Motor neuron (in vitro differentiated cells): Measurements from ENCODE around the gene SERTAD2. TPM values are rescaled to one million over a fixed set of nuclear protein-coding genes. Genes with fewer than 3 reads are reported as not detected.

Source experiments
- ATAC-seq, 8 experiments: fragments of 200-7000 bp; cut with Tn5 transposase; replicated peaks in 6 of 8; 2 replicates each; pipeline ENCODE4 v1.8.0; 2021; ENCODE audit warnings: mild to moderate bottlenecking in 8 of 8, moderate library complexity in 8 of 8
- H3K27ac ChIP-seq, 2 donors: fragments of 250-450 bp; sonication (Bioruptor Pico); 2 replicates each; pipeline ENCODE4 v1.9.0; 2021; ENCODE audit warnings: antibody characterized with exemption in 2 of 2, mild to moderate bottlenecking in 2 of 2, moderate library complexity in 1 of 2
- H3K4me1 ChIP-seq, 2 donors: fragments of 250-450 bp; sonication (Bioruptor Pico); replicated peaks in 1 of 2; 2 replicates each; pipeline ENCODE4 v1.6.1; 2021; ENCODE audit warnings: antibody characterized with exemption in 2 of 2, mild to moderate bottlenecking in 2 of 2, moderate library complexity in 1 of 2
- H3K4me3 ChIP-seq, 5 donors: fragments of 250-450 bp; sonication (Bioruptor Pico); 2 replicates each; pipeline ENCODE4 v1.9.0; 2021; ENCODE audit warnings: antibody characterized with exemption in 5 of 5, mild to moderate bottlenecking in 5 of 5, moderate library complexity in 4 of 5
- WGBS, 10 experiments: fragments of 450-650 bp; shearing (Covaris generic); methylation state at CpG; one replicate each; pipeline ENCODE4 v1.0.0; 2022; 5-methylcytosine and 5-hydroxymethylcytosine counted together
- in situ Hi-C, 9 experiments: fragments of 400-800 bp; cut with MboI; loops; one replicate each; pipeline ENCODE4 v1.15.0; 2021; ENCODE audit warnings: low sequenced_read_pairs in 9 of 9, low pct_unique_long_range_greater_than_20kb in 2 of 9; ENCODE audit not compliant: unreplicated experiment in 9 of 9
- total RNA-seq, 8 experiments: library from RNA; unstranded; fragments of 300-600 nt; gene quantifications; 2 replicates each; pipeline versions ENCODE4 v1.2.3 to v1.2.4, GENCODE V29; 2022

Gene SERTAD2
- total RNA-seq, 8 experiments from 2014 or later: 5.6 to 12.1 (median 6.8) TPM

DNA sequence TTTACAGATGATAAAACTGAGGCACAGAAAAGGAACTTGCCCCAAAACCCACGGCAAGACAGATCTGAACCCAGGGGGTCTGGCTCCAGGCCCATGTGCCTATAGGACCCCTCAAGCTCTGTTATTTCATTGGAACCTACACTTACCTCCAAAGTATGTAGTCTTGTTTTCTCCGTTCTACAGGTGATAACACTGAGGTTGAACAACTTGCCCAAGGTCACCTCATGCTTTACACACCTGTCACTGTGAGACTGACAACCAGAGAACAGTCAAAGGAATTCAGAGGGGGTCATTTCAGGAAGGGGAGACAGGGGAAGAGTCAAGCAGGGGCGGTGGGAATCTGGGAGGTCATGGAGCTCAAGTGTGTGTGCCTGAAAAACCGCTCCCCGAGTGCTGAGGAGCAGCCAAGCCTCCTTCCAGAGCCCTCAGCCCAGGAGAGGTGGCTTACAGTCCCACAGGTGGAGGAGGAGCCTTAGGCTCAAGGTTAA, 47.7 kb downstream of the SERTAD2 start:
- 20 to 100% (median 94%) methylated on average over 1 to 2 of the region's 5 CpGs; no CpG with 5 or more reads in 1 of the 10 experiments for WGBS, 10 experiments
- Histone ChIP-seq H3K27ac (no peak overlapping the region), H3K4me3 (no peak overlapping the region), H3K4me1 (no peaks in the 10 kb centered on the region)
- in situ Hi-C loops: loop anchor here in 1 of 9 experiments (25.0 kb wide), 1 partner anchor 256 kb away; no protein-coding TSS in a partner anchor
- ATAC-seq: no peak

DNA sequence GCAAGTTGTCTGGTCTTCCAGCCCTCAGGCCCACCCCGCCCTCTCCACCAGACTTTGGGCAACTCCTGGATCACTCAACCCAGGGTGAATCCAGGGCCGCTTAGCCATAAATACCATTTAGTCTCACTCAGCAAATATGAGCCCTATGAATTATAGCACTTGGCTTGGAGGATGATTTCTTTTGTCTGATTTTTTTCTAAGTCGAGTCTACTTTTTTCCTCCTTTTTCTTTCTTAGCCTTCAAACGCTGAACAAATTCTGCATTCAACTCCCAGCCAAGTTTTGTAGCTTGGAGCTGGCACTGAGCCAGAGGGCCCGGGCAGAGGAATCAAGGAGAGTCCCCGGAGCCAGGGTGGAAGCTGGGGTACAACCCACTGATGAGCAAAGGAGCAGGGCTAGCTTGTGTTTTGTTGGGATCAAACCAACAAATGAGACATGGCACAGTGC, 48.7 kb downstream of the SERTAD2 start:
- H3K4me1 ChIP-seq: no peaks in the 10 kb centered on the region
- 0 to 100% (median 42%) methylated on average over 1 to 6 of the region's 6 CpGs; no CpG with 5 or more reads in 2 of the 10 experiments for WGBS, 10 experiments
- H3K27ac ChIP-seq: no peak overlapping the region
- in situ Hi-C loops: loop anchor here in 1 of 9 experiments (25.0 kb wide), 1 partner anchor 257 kb away; no protein-coding TSS in a partner anchor
- no peak overlapping the region for H3K4me3 ChIP-seq
- peak in 4 of 8 experiments; percentile 18 to 75 (median 46) for ATAC-seq

GRCh38 chr2:64604155-64604554, 49.6 kb downstream of the SERTAD2 start:
- WGBS, 10 experiments: 52 to 100% (median 87%) methylated on average over 1 to 2 of the region's 2 CpGs; no CpG with 5 or more reads in 4 of the 10 experiments
- Histone ChIP-seq H3K4me3 (no peak overlapping the region), H3K27ac (no peak overlapping the region), H3K4me1 (no peaks in the 10 kb centered on the region)
- in situ Hi-C loops: loop anchor here in 1 of 9 experiments (25.0 kb wide), 1 partner anchor 258 kb away; no protein-coding TSS in a partner anchor
- ATAC-seq: no peak

- in situ Hi-C loops: loop anchor here in 1 of 9 experiments (25.0 kb wide), 1 partner anchor 260 kb away; no protein-coding TSS in a partner anchor
- no peaks in the 10 kb centered on the region for H3K4me1 ChIP-seq
- no peak overlapping the region for H3K4me3 ChIP-seq
- H3K27ac ChIP-seq: no peak overlapping the region
- no peak for ATAC-seq
- 80 to 100% (median 90%) methylated on average over 1 to 11 of the region's 11 CpGs; no CpG with 5 or more reads in 2 of the 10 experiments for WGBS, 10 experiments
These were observed 51.3 kb downstream of the SERTAD2 start for GRCh38 chr2:64602436-64602835.

- ATAC-seq: no peak
- 0 to 90% (median 80%) methylated on average over 2 to 9 of the region's 12 CpGs; no CpG with 5 or more reads in 3 of the 10 experiments for WGBS, 10 experiments
- no peak overlapping the region for H3K4me3 ChIP-seq
- in situ Hi-C loops: loop anchor here in 1 of 9 experiments (25.0 kb wide), 1 partner anchor 260 kb away; no protein-coding TSS in a partner anchor
- no peak overlapping the region for H3K27ac ChIP-seq
- H3K4me1 ChIP-seq: no peaks in the 10 kb centered on the region
These were observed 51.8 kb downstream of the SERTAD2 start for GRCh38 chr2:64601785-64602391.

GRCh38 chr2:64601034-64601754, 52.5 kb downstream of the SERTAD2 start:
- no peaks in the 10 kb centered on the region for H3K4me1 ChIP-seq
- ATAC-seq: peak in 2 of 8 experiments; percentile 49 to 73
- H3K4me3 ChIP-seq: no peak overlapping the region
- in situ Hi-C loops: loop anchor here in 1 of 9 experiments (25.0 kb wide), 1 partner anchor 261 kb away; no protein-coding TSS in a partner anchor
- 0 to 100% (median 68%) methylated on average over 1 to 6 of the region's 8 CpGs for WGBS, 10 experiments
- H3K27ac ChIP-seq: no peak overlapping the region

- H3K4me3 ChIP-seq: no peak overlapping the region
- H3K4me1 ChIP-seq: no peaks in the 10 kb centered on the region
- in situ Hi-C loops: loop anchor here in 2 of 9 experiments (25.0 kb wide), 2 partner anchors 263 to 438 kb away; no protein-coding TSS in a partner anchor
- 0 to 60% (median 45%) methylated on average over 1 to 3 of the region's 3 CpGs; no CpG with 5 or more reads in 4 of the 10 experiments for WGBS, 10 experiments
- peak in 1 of 8 experiments; percentile 44 for ATAC-seq
- no peak overlapping the region for H3K27ac ChIP-seq
These were observed 54.2 kb downstream of the SERTAD2 start for GRCh38 chr2:64599469-64599868.

DNA sequence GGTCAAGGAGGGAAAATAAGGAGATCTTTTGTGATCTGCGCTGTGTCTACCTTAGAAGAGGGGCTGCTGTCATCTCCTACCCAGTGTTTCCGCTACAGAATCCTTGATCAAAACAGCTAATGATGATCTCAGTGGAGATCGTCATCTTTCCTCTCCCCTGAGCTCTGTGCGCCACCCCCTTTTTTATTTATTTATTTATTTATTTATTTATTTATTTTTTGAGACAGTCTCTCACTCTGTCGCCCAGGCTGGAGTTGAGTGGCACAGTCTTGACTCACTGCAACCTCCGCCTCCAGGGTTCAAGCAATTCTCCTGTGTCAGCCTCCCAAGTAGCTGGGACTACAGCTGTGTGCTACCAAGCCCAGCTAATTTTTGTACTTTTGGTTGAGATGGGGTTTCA, 55.5 kb downstream of the SERTAD2 start:
- no peak overlapping the region for H3K4me3 ChIP-seq
- ATAC-seq: no peak
- H3K27ac ChIP-seq: no peak overlapping the region
- no peaks in the 10 kb centered on the region for H3K4me1 ChIP-seq
- in situ Hi-C loops: loop anchor here in 2 of 9 experiments (25.0 kb wide), 2 partner anchors 264 to 439 kb away; no protein-coding TSS in a partner anchor
- 92 to 100% (median 100%) methylated on average over 1 to 6 of the region's 6 CpGs for WGBS, 10 experiments

DNA sequence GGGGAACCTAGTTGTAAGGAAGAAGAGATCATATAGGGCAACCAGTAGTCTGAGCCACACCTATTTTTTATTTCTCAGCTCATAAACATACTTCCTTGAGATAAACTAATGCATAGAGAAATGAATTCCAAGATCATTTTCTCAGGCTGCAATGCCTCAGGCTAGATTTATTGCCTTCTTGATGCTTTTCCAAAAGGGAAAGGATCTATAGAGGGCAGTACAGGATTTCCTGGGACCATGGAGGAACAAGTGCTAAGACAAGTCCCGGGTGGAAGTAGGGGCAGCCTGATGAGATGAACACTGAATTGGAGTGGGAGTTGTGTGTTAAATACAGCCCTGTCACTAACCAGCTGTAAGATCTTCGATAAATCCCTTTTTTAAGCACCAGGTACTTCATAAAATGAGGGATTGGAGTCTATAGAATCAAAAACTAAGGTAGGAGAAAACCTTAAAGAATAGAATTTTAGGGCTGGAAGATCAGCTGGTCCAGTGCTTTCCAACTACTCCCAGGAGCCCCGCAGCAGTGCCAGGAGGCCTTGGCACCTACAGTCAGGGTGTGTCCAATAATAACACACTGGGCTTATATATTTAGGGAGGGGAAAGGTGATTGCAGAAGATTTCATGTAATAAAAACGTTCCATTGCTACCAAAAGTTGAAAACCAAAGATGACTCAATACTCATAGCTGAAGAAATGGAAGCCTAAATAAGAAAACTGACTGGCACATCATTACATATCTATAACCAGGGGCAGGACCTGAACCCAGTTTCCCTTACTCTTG, 58.1 kb downstream of the SERTAD2 start:
- WGBS, 10 experiments: 20 to 70% (median 43%) methylated on average over 1 to 4 of the region's 4 CpGs; no CpG with 5 or more reads in 2 of the 10 experiments
- in situ Hi-C loops: loop anchor here in 2 of 9 experiments (25.0 kb wide), 2 partner anchors 267 to 442 kb away; no protein-coding TSS in a partner anchor
- Histone ChIP-seq H3K27ac (no peak overlapping the region), H3K4me3 (no peak overlapping the region), H3K4me1 (no peaks in the 10 kb centered on the region)
- ATAC-seq: peak; percentile 29 to 72 (median 58)

DNA sequence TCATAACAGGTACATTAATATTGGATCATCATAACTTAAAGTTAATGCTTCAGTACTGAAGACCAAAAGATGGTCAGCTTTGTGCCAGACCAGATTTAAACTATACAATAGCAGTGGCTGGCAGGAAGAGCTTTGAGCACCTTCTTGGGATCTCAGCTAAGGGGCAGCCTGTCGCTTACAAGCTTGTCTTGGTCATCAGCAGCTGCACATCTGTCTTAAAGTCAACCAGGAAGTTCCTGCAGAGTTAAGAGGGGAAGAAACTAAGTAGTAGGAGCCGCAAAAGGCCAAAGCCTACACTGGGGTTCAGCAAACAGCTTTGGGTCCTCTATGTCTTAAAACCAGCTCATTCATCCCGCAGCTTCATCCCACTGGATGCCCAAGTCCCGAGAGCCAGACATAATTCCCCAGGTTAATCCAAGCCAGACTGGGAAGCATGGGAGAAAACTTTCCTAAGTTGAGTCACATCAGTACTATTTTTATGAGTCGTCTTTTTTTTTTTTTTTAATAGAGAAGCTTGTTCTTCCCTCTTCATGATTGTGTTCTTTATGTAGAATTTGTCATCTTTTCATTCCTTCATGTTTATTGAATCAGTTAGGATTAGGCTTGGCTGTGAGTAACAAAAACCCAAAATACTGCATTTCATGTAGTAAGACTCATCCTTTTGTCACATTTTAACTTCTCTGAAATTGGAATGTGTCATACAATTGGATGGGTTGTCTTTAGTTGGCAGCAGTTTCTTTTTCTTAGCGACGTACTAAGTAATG, 59.3 kb downstream of the SERTAD2 start:
- no peak overlapping the region for H3K27ac ChIP-seq
- no peak for ATAC-seq
- no peak overlapping the region for H3K4me3 ChIP-seq
- no peaks in the 10 kb centered on the region for H3K4me1 ChIP-seq
- in situ Hi-C loops: loop anchor here in 2 of 9 experiments (25.0 kb wide), 2 partner anchors 268 to 443 kb away; no protein-coding TSS in a partner anchor
- 29 to 94% (median 80%) methylated on average over 2 to 6 of the region's 7 CpGs; no CpG with 5 or more reads in 1 of the 10 experiments for WGBS, 10 experiments

DNA sequence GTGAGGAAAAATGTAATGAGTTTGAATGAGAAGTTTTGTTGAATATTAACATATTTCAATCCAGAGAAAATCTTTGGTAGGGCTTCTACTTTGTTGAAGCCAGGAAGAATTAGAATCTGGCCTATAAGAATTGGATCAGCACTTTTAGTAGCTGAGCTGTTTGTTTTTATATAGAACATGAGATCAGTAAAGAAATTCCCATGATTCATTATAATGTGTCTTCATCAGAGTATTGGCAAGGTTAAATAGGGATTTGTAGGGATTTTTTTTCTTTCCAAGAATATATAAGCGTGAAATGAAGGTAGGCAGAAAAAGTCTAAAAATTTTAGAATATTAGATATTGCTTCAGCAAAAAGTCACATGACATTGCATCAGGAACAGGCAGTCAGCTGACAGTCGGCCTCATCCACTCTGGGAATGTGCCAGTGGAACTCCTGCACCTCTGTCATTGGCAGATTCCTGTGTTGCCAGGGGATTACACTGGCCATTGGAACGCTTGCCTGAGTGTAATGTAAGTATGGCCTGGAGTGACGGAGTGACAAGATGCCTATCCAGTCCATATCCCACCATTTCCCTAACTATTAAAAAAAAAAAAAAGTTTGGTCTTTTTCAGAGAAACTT, 60.6 kb downstream of the SERTAD2 start:
- in situ Hi-C loops: loop anchor here in 2 of 9 experiments (25.0 kb wide), 2 partner anchors 269 to 444 kb away; no protein-coding TSS in a partner anchor
- Histone ChIP-seq H3K4me1 (no peaks in the 10 kb centered on the region), H3K4me3 (no peak overlapping the region), H3K27ac (no peak overlapping the region)
- ATAC-seq: peak in 3 of 8 experiments; percentile 29 to 93 (median 92)
- 81 to 100% (median 89%) methylated on average over 1 to 4 of the region's 4 CpGs for WGBS, 10 experiments
